ENCODE results near the gene KRTAP10-2.

Gene KRTAP10-2

GRCh38 chr21:44524414-44525371, 26.6 kb downstream of the KRTAP10-2 start:
- DNase-seq: no peak

- DNase-seq: no peak
Observed at GRCh38 chr21:44523567-44524413, 27.5 kb downstream of the KRTAP10-2 start.

- DNase-seq: no peak
Observed at GRCh38 chr21:44522753-44523204, 28.5 kb downstream of the KRTAP10-2 start.

GRCh38 chr21:44521928-44522752, 29.2 kb downstream of the KRTAP10-2 start:
- no peak for DNase-seq

- DNase-seq: no peak
Observed at GRCh38 chr21:44521301-44521927, 29.9 kb downstream of the KRTAP10-2 start.

- no peak for DNase-seq
Observed at GRCh38 chr21:44520326-44521300, 30.7 kb downstream of the KRTAP10-2 start.

GRCh38 chr21:44519346-44520325, 31.7 kb downstream of the KRTAP10-2 start:
- no peak for DNase-seq

GRCh38 chr21:44518686-44519085, 32.6 kb downstream of the KRTAP10-2 start:
- no peak for DNase-seq

- no peak for DNase-seq
Observed at GRCh38 chr21:44517175-44517899, 34.0 kb downstream of the KRTAP10-2 start.

GRCh38 chr21:44516828-44517174, 34.5 kb downstream of the KRTAP10-2 start:
- DNase-seq: no peak

GRCh38 chr21:44516342-44516741, 35.0 kb downstream of the KRTAP10-2 start:
- DNase-seq: no peak

- DNase-seq: no peak
Observed at GRCh38 chr21:44515359-44516165, 35.7 kb downstream of the KRTAP10-2 start.

- no peak for DNase-seq
Observed at GRCh38 chr21:44514746-44515358, 36.5 kb downstream of the KRTAP10-2 start.

GRCh38 chr21:44514218-44514520, 37.1 kb downstream of the KRTAP10-2 start:
- DNase-seq: no peak

GRCh38 chr21:44513389-44514217, 37.7 kb downstream of the KRTAP10-2 start:
- DNase-seq: no peak

GRCh38 chr21:44512496-44513388, 38.6 kb downstream of the KRTAP10-2 start:
- DNase-seq: no peak

Data from effector CD4-positive, alpha-beta T cell (primary cell).